DMS 273 (cell line): Measurements from ENCODE around the gene LRP1B.

Experiments used
- DNase-seq: peaks from one replicate; lab custom pipeline; 2025; ENCODE audit not compliant: unreplicated experiment; lab: John Stamatoyannopoulos, UW

LRP1B gene

DNA sequence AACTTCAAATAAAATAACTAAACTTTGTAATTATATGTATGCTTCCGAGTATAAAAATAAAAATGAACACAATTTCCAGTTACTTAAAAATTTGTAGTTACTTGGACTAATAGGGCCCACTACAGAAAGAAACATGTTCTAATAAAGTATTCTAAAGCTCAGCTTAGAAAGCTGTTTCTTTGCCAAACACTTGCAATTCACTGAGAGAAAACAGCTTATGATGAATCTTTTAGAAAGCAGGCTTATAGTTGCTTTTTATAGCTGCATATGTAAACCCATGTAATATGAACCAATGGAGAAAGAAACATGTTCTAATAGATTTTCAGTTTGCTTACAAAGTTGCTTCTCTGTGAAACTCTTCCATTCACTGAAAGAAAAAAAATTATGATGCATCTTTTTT, 766.0 kb downstream of the LRP1B start:
- DNase-seq, result no peak

- DNase-seq, result peak; percentile 37
Observed at GRCh38 chr2:141362311-141362710, 768.5 kb downstream of the LRP1B start.

- no peak for DNase-seq
Observed at GRCh38 chr2:141348481-141348880, 782.3 kb downstream of the LRP1B start.

DNA sequence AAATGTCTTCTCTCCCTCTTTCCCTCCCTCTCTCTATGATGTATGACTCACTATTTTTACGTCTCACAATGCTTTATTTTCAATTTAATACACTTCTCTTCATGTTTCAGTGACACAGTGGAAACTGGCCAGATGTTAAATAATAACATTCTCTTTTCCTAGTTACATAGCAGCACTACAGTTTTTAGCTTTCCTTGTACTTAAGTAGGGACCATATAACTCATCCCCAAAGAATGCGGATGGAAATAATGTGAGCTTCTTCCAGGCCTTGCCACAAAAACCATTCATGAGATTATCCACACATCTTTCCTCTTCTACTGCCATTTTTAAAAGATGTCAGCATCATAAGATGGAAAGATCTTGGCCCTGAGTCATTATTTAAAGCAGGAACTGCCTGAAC, 789.4 kb downstream of the LRP1B start:
- no peak for DNase-seq

DNA sequence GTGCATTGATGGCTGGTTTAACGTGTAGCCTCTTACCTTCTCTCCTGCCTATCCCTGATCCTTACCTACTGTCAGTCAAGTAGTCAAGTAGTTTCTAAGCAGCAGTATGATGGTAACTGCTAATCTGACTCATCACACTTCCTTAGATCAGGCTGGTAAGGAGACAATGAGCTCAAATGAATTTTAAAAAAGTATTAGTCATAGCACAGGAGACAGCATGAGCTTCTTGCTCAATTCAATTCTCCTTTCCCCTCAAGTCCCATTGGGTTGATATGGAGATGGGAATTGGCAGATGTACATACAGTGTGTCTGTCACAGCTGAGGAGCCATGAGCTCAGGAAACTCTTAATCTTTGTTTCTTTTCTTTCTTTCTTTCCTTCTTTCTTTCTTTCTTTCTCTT, 799.7 kb downstream of the LRP1B start:
- peak; percentile 15 for DNase-seq

DNA sequence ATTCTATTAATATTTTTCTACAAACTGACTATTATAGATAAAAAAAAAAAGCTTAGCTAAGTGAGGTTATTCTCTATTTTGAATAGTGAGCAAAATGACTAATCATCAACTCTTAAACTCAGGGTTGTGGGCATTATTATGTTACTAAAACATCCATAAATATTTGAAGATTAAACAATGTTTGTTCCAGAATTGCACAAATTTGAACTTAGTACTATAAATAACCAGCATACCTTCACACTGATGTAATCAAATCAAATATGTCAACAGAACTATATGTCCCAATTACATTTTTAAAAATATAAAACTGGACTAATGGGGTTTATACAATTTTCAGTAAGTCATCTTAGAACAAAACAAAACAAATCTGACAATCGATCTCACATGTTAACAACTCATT, 800.9 kb downstream of the LRP1B start:
- DNase-seq, result no peak

- DNase-seq, result no peak
Observed at GRCh38 chr2:141323571-141323970, 807.2 kb downstream of the LRP1B start.

DNA sequence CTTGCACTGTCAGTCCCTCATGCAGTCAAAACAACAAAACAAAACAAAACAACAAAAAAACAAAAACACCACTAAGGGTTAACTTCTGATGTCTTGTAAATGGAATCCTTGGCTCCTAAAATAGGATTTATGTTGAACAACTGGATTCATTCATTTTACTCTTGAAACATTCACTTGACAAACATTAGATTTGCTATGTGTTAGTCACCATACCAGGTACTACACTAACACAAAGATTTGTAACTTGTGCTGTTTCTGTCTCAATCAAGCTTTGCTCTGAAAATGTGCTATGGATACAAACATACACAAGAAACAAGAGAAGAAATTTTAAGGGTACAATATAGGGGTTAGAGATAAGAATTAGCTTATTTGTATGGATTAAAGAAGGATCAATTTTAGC, 812.8 kb downstream of the LRP1B start:
- DNase-seq, result no peak

DNA sequence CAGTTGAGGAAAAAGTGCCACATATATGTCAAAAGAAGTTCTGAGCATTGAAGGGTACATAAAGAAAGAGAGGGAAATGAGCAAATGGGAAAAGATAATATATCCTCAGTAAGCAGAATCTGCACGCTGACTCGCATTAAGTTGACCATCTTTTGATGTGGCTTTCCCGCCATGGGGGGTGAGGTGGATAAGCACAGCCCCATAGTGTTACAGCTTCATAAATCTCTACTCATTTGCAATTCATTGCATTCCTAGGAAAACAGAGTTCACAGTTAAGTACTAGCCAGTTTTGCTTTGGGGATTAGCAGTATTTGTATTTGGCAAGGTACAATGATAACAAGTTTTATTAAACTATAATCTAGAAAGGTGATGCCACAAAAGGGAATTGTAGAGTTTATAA, 814.2 kb downstream of the LRP1B start:
- no peak for DNase-seq

GRCh38 chr2:141316103-141316502, 814.7 kb downstream of the LRP1B start:
- no peak for DNase-seq

DNA sequence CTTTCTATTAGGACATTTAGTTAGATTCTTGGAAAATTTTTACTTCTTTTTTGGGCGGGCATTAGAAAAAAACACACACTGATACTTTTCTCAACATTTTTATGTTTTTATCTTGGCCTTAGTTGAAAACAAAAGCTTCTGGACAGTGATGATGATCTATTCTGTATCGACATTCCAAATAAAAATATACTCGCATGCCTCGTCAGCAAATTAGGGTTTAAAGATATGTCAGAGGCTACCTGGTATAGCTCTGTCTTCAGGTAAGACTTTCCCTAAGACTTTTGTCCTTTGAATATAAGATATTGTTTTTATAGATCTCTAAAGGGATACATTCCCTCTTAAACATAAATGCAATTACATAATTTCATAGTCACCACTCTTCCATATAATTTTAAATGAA, 816.8 kb downstream of the LRP1B start:
- no peak for DNase-seq

- peak; percentile 9 for DNase-seq
Observed at GRCh38 chr2:141311430-141311829, 819.4 kb downstream of the LRP1B start.

GRCh38 chr2:141306368-141306767, 824.4 kb downstream of the LRP1B start:
- DNase-seq, result no peak

DNA sequence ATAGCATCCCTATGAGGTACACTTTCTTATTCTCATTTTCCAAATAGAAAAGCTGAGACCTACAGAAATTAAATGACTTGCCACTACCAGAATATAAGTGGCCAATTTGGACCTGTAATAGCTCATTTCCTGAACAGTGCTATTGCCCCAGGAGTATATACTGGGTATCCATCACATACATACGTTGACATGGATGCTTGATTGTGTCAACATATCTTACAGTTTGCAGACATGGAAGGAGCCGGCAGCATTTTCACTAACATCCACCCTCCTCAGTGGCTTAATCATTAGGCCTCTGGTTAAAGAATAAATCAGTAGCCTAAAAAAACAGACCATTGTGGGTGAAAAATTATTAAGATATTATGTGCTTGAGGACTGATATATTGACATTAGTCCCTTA, 829.3 kb downstream of the LRP1B start:
- no peak for DNase-seq

GRCh38 chr2:141280037-141280436, 850.8 kb downstream of the LRP1B start:
- no peak for DNase-seq

GRCh38 chr2:141271346-141271745, 859.5 kb downstream of the LRP1B start:
- DNase-seq, result peak; percentile 20

- no peak for DNase-seq
Observed at GRCh38 chr2:141264848-141265247, 866.0 kb downstream of the LRP1B start.

- no peak for DNase-seq
Observed at GRCh38 chr2:141260911-141261310, 869.9 kb downstream of the LRP1B start.

GRCh38 chr2:141259683-141260082, 871.1 kb downstream of the LRP1B start:
- DNase-seq, result no peak

- no peak for DNase-seq
Observed at GRCh38 chr2:141242008-141242407, 888.8 kb downstream of the LRP1B start.

DNA sequence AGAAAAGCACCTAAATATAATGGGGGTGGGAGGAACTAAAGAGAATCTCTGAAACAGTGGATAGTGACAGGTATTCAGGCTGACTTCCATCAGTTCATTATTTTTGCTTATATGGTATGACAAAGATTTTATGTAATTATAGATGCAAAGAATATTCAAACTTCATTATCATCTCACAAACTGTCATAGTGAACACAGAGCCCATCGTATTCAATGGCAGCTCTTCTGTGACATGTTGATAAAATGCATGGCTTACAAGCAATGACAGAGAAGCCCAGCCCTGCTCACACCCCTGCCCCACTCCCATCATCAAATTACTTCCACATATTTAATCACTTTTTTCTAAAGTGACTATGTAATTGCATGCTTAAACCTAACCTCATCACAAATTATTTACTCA, 904.3 kb downstream of the LRP1B start:
- no peak for DNase-seq

DNA sequence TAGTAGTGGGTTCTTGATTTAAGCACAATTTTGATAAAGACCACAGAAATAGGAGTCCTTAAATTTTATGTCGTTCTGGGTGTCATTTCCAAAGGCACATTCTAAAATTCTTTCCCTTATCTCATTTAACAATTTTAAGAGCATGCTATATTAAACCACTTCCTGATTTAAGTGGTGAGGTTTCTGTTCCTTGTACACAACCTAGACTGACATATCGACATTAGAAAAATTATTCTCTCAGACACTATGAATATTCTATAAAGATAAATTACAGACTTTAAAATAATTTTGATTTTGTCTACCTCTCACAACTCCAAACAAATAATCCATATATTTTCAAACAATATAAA, 923.8 kb downstream of the LRP1B start:
- DNase-seq, result no peak

DNA sequence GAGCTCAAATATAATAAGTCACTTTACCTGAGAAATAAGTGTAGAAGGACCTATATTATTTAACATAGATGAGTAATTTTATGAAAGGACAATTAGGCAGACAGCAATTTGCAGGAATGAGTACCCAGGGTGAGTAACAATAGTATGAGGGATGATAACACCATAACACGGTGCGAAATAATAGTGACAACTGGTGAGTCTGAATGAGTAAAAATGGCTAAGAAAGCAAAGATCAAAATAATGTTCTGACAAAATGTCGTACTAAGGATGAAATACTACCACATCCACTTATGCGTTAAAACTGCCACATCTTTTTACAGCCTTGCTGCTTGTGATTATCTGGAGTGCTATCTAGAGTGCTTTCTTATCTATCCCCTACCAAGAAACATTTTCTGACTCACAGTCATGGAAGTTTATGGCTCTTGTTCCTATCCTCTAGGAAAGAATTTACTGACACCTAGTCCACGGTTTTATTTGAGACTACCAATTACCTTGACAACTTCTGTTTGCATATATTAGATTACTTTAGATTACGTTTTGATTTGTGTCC, 929.7 kb downstream of the LRP1B start:
- no peak for DNase-seq

DNA sequence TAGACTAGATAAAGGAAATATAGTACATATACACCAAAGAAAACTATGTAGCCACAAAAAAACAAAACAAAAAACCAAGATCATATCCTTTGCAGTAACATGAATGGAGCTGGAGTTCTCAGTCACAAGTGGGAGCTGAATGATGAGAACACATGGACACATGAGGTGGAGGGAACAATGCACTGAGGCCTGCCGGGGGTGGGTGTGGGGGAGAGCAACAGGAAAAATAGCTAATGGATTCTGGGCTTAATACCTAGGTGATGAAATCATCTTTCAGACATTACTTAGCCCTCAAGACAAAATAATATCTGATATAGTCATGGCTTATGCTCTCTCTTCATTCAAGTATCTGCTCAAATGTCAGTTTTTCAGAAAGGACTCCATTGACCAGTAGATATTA, 930.6 kb downstream of the LRP1B start:
- no peak for DNase-seq
